IMR-90 (cell line): ENCODE measurements around the gene PIP5K1C.

ENCODE experiments used
- CEBPB ChIP-seq: IDR thresholded peaks from 2 replicates; pipeline ENCODE4 v1.6.1; 2012; ENCODE audit warnings: low read depth, low read length, improper control_type of control experiment
- CTCF ChIP-seq: conservative IDR thresholded peaks from 2 replicates; pipeline ENCODE4 v1.5.1; 2012; ENCODE audit warnings: mild to moderate bottlenecking, low read depth, low read length, improper control_type of control experiment
- ELK1 ChIP-seq: fragments of 150-350 bp; IDR thresholded peaks from 2 replicates; pipeline ENCODE4 v1.6.1; 2016; ENCODE audit warnings: low read depth, mild to moderate bottlenecking, low read length, moderate library complexity, borderline replicate concordance
- FOS ChIP-seq: fragments of 150-350 bp; IDR thresholded peaks from 2 replicates; pipeline ENCODE4 v1.6.1; 2016; ENCODE audit warnings: low read depth, low read length
- MAFK ChIP-seq: IDR thresholded peaks from 2 replicates; pipeline ENCODE4 v1.6.1; 2012; ENCODE audit warnings: low read depth, low read length, improper control_type of control experiment
- MAZ ChIP-seq: IDR thresholded peaks from 2 replicates; pipeline ENCODE4 v1.6.1; 2012; ENCODE audit warnings: low read depth, mild to moderate bottlenecking, low read length, improper control_type of control experiment, moderate library complexity, borderline replicate concordance
- POLR2A ChIP-seq: IDR thresholded peaks from 2 replicates; pipeline ENCODE4 v1.6.1; 2012; ENCODE audit warnings: mild to moderate bottlenecking, low read depth, low read length
- RAD21 ChIP-seq: IDR thresholded peaks from 2 replicates; pipeline ENCODE4 v1.6.1; 2012; ENCODE audit warnings: low read length, improper control_type of control experiment
- RCOR1 ChIP-seq: IDR thresholded peaks from 2 replicates; pipeline ENCODE4 v1.6.1; 2012; ENCODE audit warnings: mild to moderate bottlenecking, low read length, improper control_type of control experiment; ENCODE audit not compliant: insufficient replicate concordance
- RFX5 ChIP-seq: IDR thresholded peaks from 2 replicates; pipeline ENCODE4 v1.8.0; 2012; ENCODE audit warnings: low read depth, mild to moderate bottlenecking, low read length, moderate library complexity
- USF2 ChIP-seq: fragments of 150-350 bp; IDR thresholded peaks from 2 replicates; pipeline ENCODE4 v1.6.1; 2017; ENCODE audit warnings: mild to moderate bottlenecking, antibody characterized with exemption, low read length, low read depth

- TF ChIP-seq CTCF (no peak), CEBPB (no peak), RFX5 (no peak), MAFK (no peak), FOS (no peak), RAD21 (no peak), USF2 (no peak), POLR2A (no peak), RCOR1 (no peak), ELK1 (no peak), MAZ (no peak)
These were observed 91.4 kb downstream of the PIP5K1C start for GRCh38 chr19:3608750-3609322.
